ELR (cell line): ENCODE measurements around the gene CEACAM19.

Experiments used
- DNase-seq: peaks from one replicate; pipeline ENCODE4 v3.0.0-alpha.2; 2015; ENCODE audit warnings: low read depth

Gene CEACAM19

GRCh38 chr19:44723299-44723951, 52.1 kb downstream of the CEACAM19 start:
- DNase-seq = no peak

- peak; percentile 80 for DNase-seq
These were observed 52.7 kb downstream of the CEACAM19 start for GRCh38 chr19:44723952-44724319.

GRCh38 chr19:44725251-44725650, 54.0 kb downstream of the CEACAM19 start:
- DNase-seq = no peak

- no peak for DNase-seq
These were observed 54.4 kb downstream of the CEACAM19 start for GRCh38 chr19:44725684-44726083.

GRCh38 chr19:44726465-44726864, 55.2 kb downstream of the CEACAM19 start:
- DNase-seq = no peak

GRCh38 chr19:44728178-44728577, 56.9 kb downstream of the CEACAM19 start:
- no peak for DNase-seq

GRCh38 chr19:44729516-44730033, 58.3 kb downstream of the CEACAM19 start:
- DNase-seq = no peak

GRCh38 chr19:44731081-44731480, 59.8 kb downstream of the CEACAM19 start:
- no peak for DNase-seq

- DNase-seq = no peak
These were observed 60.3 kb downstream of the CEACAM19 start for GRCh38 chr19:44731622-44732021.

- DNase-seq = no peak
These were observed 61.1 kb downstream of the CEACAM19 start for GRCh38 chr19:44732235-44733014.
